Coronary artery (tissue), 2 donors: ENCODE measurements around the gene FHL2.

Source experiments
- DNase-seq: peaks from one replicate; pipeline ENCODE4 v3.0.0-alpha.2; 2017; ENCODE audit warnings: low spot score
- H3K27ac ChIP-seq, 2 donors: fragments of 200-600 bp; sonication (generic); one replicate each; pipeline ENCODE4 v1.5.1; 2016 to 2019
- H3K4me3 ChIP-seq: fragments of 200-600 bp; sonication (generic); 2 replicates; pipeline ENCODE4 v1.5.1; 2016; ENCODE audit warnings: mild to moderate bottlenecking, moderate library complexity
- TF ChIP-seq, protein P1 (sequence below): fragments of 200-600 bp; sonication (generic); IDR thresholded peaks from one replicate; pipeline ENCODE4 v1.5.1; 2019; ENCODE audit warnings: antibody characterized with exemption

FHL2 gene

DNA sequence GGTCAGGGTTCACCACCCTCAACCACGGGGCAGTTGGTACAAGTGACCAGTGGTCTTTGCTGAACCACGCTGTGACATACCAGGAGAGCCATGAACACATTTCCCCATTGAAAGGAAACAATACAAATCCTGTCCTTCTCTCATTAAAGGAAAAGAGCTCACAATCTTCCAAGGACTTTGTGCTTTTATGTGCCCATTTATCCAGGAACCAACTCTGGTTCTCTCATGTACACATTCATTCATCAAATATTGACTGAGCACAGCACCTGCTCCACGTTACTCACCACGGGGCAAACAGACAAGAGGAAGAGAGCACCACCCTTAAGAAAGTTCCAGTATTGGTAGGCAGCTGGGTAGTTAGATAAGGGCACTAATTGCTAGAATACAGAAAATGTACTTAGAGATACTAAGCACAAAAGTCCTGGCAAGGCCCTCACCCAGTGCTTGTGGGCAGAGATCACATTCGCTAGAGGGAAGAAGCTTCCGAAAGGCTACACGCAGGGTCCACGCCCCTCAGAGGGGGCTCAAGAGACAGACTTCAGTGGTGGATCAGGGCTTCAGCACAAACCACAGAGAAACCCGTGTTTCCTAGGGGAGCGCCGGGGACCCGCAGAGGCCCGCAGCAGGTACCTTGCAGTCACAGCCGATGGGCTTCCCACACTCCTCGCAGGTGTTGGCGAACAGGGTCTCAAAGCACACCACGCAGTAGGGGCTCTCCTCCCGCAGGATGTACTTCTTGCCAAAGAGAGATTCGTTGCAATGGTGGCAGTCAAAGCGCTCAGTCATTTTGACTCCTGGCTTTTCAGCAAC is 12.9 kb downstream of the FHL2 start:
- H3K27ac ChIP-seq, result no peak overlapping the region
- TF ChIP-seq, protein P1, sequence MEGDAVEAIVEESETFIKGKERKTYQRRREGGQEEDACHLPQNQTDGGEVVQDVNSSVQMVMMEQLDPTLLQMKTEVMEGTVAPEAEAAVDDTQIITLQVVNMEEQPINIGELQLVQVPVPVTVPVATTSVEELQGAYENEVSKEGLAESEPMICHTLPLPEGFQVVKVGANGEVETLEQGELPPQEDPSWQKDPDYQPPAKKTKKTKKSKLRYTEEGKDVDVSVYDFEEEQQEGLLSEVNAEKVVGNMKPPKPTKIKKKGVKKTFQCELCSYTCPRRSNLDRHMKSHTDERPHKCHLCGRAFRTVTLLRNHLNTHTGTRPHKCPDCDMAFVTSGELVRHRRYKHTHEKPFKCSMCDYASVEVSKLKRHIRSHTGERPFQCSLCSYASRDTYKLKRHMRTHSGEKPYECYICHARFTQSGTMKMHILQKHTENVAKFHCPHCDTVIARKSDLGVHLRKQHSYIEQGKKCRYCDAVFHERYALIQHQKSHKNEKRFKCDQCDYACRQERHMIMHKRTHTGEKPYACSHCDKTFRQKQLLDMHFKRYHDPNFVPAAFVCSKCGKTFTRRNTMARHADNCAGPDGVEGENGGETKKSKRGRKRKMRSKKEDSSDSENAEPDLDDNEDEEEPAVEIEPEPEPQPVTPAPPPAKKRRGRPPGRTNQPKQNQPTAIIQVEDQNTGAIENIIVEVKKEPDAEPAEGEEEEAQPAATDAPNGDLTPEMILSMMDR, result no peak
- H3K4me3 ChIP-seq, result no peak overlapping the region

DNA sequence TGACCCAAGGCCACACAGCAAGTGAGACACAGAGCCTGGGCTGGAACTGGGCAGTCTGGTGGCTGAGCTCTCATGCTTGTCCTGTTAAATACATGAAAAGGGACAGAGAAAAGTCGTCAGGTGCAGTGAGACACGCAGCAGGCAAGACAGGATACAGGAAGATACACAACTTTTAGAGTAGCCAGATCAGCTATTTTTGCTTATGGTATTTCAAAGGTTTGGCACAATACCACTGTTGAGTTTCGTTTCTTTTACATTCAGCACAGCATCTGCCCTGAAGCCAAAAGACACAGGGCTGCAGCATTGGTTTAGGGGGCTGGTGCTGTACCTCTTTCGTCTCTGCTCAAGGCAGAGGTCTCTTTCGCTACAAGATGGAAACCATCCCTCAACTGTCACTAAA is 14.0 kb downstream of the FHL2 start:
- Histone ChIP-seq H3K27ac (no peak overlapping the region), H3K4me3 (no peak overlapping the region)
- DNase-seq, result no peak
- TF ChIP-seq, protein P1, result no peak

More for the DNA sequence above, 12.9 kb downstream of the FHL2 start:
- DNase-seq, result peak; percentile 26

DNA sequence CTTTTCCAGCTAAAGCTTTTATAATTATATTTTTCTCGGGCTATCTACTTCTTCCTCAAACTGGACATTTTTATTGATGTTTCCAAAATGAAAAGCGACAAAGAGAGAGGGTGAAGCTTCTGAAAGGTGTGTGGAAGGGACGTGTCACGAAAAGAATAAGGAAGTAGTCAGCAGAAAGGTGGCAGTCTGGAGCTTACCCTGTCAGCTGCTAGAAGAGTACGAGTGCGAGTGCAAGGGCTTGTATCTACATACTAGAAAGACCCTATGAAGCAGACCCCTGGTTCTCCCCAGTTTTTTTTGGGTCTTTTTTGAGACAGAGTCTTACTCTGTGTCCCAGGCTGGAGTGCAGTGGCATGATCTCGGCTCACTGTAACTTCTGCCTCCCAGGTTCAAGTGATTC is 14.6 kb downstream of the FHL2 start:
- no peak overlapping the region for H3K4me3 ChIP-seq
- no peak for DNase-seq
- H3K27ac ChIP-seq, result peak overlapping the region in 1 of 2 donors; percentile 18
- TF ChIP-seq, protein P1, result no peak

DNA sequence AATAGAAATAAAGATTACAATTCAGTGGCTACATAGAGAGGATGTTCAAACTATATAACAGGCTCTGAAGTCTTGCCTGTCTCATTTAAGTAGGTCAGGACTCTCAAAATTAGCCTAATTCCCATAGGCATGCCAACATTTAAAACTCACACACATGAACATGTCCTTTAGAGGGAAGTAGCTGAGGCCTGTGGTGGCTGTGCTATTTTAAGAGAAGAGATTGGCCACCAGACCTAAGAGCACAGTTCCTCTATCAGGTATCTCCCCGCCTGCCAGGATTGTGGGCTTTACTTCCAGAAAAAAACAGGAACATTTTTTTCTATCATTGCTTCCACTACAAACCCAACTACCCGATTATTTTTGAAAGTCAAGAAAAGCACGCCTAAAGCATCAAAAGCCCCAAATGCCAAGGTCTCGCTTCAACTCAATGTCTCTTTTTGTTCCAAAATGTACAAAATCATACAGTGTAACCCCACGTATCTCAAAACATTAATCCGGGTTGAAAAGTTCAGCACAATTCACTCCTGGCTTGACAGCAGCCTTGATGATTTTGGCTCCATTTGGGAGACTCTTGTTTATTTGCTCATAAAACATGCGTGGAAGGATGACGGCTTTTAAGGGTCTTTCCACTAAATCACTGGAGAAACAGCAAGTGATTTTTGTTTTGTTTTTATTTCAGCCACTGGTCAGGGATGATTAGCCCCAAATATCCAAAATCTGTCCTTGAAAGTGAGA is 15.3 kb downstream of the FHL2 start:
- DNase-seq, result peak; percentile 56
- TF ChIP-seq, protein P1, result no peak
- Histone ChIP-seq H3K4me3 (no peak overlapping the region), H3K27ac (peak overlapping the region in 1 of 2 donors; percentile 65)

DNA sequence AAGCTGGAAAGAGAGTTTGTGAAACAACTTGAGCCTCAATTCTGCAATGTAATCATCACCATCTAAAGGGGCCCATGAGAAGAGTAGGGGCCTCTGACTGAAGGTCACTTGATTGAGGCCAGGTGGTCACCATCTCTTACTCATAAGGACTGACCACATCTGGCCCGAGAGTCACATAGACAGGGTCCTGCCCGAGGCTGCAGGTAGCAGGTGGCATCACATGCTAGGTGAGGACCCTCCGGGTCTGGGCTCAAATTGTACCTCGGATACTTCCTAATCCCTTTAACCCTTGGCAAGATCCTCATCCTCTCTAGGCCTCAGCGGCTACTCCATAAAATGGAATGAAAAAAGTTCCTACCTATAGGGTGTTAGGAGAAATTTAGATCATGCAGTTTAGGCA is 16.7 kb downstream of the FHL2 start:
- H3K27ac ChIP-seq, result peak overlapping the region in 1 of 2 donors; percentile 35
- peak; percentile 11 for DNase-seq

DNA sequence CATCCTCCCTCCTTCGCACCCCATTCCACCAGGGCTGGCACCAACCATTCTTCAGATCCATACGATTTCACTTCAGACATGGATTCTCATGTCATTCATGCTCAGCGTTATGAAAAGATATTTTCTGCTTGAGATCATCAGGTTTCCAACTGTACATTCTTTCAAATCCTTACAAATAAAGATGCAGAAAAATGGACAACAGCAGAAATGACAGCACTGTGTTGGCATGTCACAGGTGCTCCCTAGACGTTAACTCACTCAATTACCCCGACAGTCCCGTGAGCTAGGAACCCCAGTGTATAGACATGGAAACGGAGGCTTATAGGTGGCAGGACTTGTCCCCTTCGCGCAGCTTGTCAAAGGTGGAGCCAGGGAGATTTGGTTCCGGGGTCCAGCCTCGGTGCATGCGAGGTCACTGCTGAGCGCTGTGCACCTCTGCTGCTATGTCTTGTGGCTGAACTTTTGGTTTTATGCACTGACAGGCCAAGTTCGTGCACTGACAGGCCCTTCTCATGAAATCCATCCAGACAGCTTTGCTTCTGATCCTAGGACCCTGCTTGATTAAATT is 17.7 kb downstream of the FHL2 start:
- peak overlapping the region; percentile 54 to 71 for H3K27ac ChIP-seq
- TF ChIP-seq, protein P1, result no peak
- DNase-seq, result peak; percentile 64
- H3K4me3 ChIP-seq, result no peak overlapping the region

More for the DNA sequence above, 16.7 kb downstream of the FHL2 start:
- TF ChIP-seq, protein P1, result no peak
- H3K4me3 ChIP-seq, result no peak overlapping the region
